Neutrophil (primary cell): ENCODE measurements around the gene ATP1B4.
"Not testable (repeated sequence)": the region's sequence is repeated elsewhere in the genome, so short reads cannot be mapped to it uniquely, and the experiment has no call there.

Experiments used
- H3K27ac ChIP-seq: fragments of 200-600 bp; sonication (generic); 2 replicates; pipeline ENCODE4 v1.5.1; 2016; ENCODE audit warnings: mild to moderate bottlenecking, moderate library complexity
- H3K27me3 ChIP-seq: fragments of 200-600 bp; sonication (generic); 2 replicates; pipeline ENCODE4 v1.6.0; 2016; ENCODE audit warnings: mild to moderate bottlenecking
- H3K36me3 ChIP-seq: fragments of 200-600 bp; sonication (generic); 2 replicates; pipeline ENCODE4 v1.5.1; 2017
- H3K4me1 ChIP-seq, 2 experiments: fragments of 200-600 bp in 1 of 2; sonication (generic) in 1 of 2; 1 replicate in 1 of 2; 2 replicates in 1 of 2; pipeline versions ENCODE4 v1.5.1 to v1.6.1; 2013 to 2016; ENCODE audit warnings: low read depth in 1 of 2, low read length in 1 of 2, mild to moderate bottlenecking in 1 of 2, moderate library complexity in 1 of 2; ENCODE audit not compliant: control insufficient read depth in 1 of 2, insufficient read depth in 1 of 2
- H3K4me3 ChIP-seq, 2 experiments: fragments of 200-600 bp in 1 of 2; sonication (generic) in 1 of 2; 1 replicate in 1 of 2; 2 replicates in 1 of 2; pipeline ENCODE4 v1.5.1; 2013 to 2016; ENCODE audit warnings: low read depth in 1 of 2, low read length in 1 of 2, mild to moderate bottlenecking in 1 of 2, moderate library complexity in 1 of 2
- H3K9me3 ChIP-seq: fragments of 200-600 bp; sonication (generic); 2 replicates; pipeline ENCODE4 v1.5.1; 2016
- CTCF ChIP-seq: fragments of 200-600 bp; sonication (generic); IDR thresholded peaks from 2 replicates; pipeline ENCODE4 v1.5.1; 2016; ENCODE audit warnings: antibody characterized with exemption

ATP1B4 gene

GRCh38 chrX:120331116-120331515 is 30.8 kb upstream of the ATP1B4 start:
- Histone ChIP-seq H3K9me3 (no peaks in the 10 kb centered on the region), H3K4me3 (no peak overlapping the region), H3K36me3 (no peaks in the 10 kb centered on the region), H3K27ac (no peak overlapping the region), H3K27me3 (no peaks in the 10 kb centered on the region), H3K4me1 (no peaks in the 10 kb centered on the region)
- no peak for TF ChIP-seq CTCF

GRCh38 chrX:120332394-120332793 is 29.5 kb upstream of the ATP1B4 start:
- Histone ChIP-seq H3K27ac (no peak overlapping the region), H3K27me3 (no peaks in the 10 kb centered on the region), H3K36me3 (no peaks in the 10 kb centered on the region), H3K4me3 (no peak overlapping the region), H3K9me3 (no peaks in the 10 kb centered on the region), H3K4me1 (no peaks in the 10 kb centered on the region)
- no peak for TF ChIP-seq CTCF

DNA sequence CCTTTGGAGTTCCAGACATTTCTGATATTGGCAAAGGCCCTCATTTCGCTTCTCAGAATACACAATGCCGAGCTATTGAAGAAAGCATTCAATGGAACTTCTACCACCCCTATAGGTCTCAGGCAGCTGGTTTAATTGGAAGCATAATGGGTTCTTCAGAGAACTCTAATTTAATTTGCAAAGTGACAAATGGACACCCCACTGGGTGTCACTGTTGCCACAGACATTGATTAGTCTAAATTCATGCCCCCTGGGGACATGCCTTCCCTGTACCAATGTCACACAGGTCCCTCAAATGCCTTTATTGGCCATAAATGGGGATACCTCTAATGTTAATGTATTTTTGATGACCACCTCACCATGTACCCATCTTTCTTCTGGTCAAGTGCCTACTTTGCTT is 27.7 kb upstream of the ATP1B4 start:
- Histone ChIP-seq H3K4me1 (no peaks in the 10 kb centered on the region), H3K9me3 (no peaks in the 10 kb centered on the region), H3K27ac (no peak overlapping the region), H3K27me3 (no peaks in the 10 kb centered on the region), H3K4me3 (no peak overlapping the region), H3K36me3 (no peaks in the 10 kb centered on the region)
- TF ChIP-seq CTCF = no peak

DNA sequence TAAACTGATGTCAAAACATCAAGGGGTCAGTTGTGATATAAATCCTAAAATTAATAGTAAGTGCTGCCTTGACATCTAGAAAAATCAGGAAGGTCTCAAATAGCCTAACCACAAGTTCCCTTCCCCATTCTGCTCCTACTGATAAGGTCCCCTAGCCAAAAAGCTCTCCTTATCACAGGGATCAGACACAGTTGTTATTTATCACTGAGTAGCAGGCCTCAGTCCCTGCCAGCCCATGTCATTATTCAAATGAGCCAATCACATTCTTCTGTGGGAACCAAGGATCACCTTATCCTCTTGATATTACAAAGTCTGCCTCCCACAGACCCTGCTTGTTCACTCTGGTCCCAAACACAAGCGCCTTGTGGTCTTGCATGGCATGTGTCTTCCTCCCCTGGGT is 27.3 kb upstream of the ATP1B4 start:
- TF ChIP-seq CTCF = no peak
- Histone ChIP-seq H3K27me3 (no peaks in the 10 kb centered on the region), H3K36me3 (no peaks in the 10 kb centered on the region), H3K4me3 (no peak overlapping the region), H3K27ac (no peak overlapping the region), H3K4me1 (no peaks in the 10 kb centered on the region), H3K9me3 (no peaks in the 10 kb centered on the region)

DNA sequence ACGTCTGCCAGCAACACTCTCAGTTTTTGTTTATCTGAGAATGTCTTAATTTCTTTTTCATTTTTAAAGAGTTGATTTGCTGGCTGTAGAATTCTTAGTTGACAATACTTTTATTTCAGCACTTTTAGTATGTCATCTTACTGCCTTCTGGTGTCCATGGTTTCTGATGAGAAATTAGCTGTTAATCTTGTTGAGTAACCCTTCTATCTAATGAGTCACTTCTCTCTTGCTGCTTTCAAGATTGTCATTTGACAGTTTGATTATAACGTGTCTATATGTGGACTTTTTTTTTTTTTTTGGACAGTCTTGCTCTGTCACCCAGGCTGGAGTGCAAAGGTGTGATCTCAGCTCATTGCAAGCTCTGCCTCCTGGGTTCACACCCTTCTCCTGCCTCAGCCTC is 26.6 kb upstream of the ATP1B4 start:
- no peaks in the 10 kb centered on the region for H3K9me3 ChIP-seq
- H3K27ac ChIP-seq = no peak overlapping the region
- no peak overlapping the region for H3K4me3 ChIP-seq
- no peaks in the 10 kb centered on the region for H3K4me1 ChIP-seq
- H3K36me3 ChIP-seq = no peaks in the 10 kb centered on the region
- H3K27me3 ChIP-seq = no peaks in the 10 kb centered on the region
- no peak for TF ChIP-seq CTCF

DNA sequence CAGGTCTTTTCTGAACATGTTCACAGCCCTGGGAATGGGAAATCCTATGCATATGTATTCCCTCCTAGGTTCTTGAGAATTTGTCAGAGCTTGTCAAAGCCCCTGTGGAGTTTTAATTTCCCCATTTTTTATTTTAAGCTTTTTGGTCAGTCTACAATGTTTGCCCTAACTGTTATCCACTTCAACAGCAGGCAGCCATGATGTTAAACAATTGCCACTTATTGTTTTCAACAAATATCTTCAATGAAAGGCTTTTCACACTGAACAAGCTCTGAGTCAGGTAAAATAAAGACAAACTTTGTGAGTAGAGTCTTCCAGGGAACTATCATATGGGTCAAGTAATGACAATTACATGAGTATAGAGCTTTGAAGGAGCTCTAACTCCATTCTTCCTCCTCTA is 25.0 kb upstream of the ATP1B4 start:
- Histone ChIP-seq H3K4me1 (no peaks in the 10 kb centered on the region), H3K4me3 (no peak overlapping the region), H3K27ac (no peak overlapping the region), H3K9me3 (no peaks in the 10 kb centered on the region), H3K36me3 (no peaks in the 10 kb centered on the region), H3K27me3 (no peaks in the 10 kb centered on the region)
- no peak for TF ChIP-seq CTCF

DNA sequence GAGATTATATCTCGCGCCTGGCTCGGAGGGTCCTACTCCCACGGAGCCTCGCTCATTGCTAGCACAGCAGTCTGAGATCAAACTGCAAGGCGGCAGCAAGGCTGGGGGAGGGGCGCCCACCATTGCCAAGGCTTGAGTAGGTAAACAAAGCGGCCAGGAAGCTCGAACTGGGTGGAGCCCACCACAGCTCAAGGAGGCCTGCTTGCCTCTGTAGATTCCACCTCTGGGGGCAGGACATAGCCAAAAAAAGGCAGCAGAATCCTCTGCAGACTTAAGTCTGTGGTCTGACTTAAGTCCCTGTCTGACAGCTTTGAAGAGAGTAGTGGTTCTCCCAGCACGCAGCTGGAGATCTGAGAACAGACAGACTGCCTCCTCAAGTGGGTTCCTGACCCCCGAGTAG is 17.3 kb upstream of the ATP1B4 start:
- not testable (repeated sequence) for H3K9me3 ChIP-seq, H3K4me1 ChIP-seq, H3K27ac ChIP-seq, H3K4me3 ChIP-seq, H3K27me3 ChIP-seq, H3K36me3 ChIP-seq
